Uterus (tissue), 4 donors: ENCODE data around the gene USP32. TPM values are rescaled to one million over a fixed set of nuclear protein-coding genes. Genes with fewer than 3 reads are reported as not detected.
"Not testable (repeated sequence)": the region's sequence is repeated elsewhere in the genome, so short reads cannot be mapped to it uniquely, and the experiment has no call there.

Experiments used
- DNase-seq, 2 donors: peaks; one replicate each; pipeline ENCODE4 v3.0.0-alpha.2; 2019 to 2020
- H3K27ac ChIP-seq, 2 donors: fragments of 200-600 bp; sonication (generic); 1 replicate in 1 of 2; 2 replicates in 1 of 2; pipeline ENCODE4 v1.5.1; 2016 to 2018
- H3K27me3 ChIP-seq, 2 donors: fragments of 200-600 bp; sonication (generic); one replicate each; pipeline ENCODE4 v1.5.1; 2018 to 2019; ENCODE audit warnings: control low read depth in 1 of 2
- H3K36me3 ChIP-seq, 2 donors: fragments of 200-600 bp; sonication (generic); one replicate each; pipeline ENCODE4 v1.5.1; 2019; ENCODE audit warnings: control low read depth in 1 of 2
- H3K4me1 ChIP-seq, 2 donors: fragments of 200-600 bp; sonication (generic); one replicate each; pipeline ENCODE4 v1.5.1; 2018 to 2019; ENCODE audit warnings: control low read depth in 1 of 2
- H3K4me3 ChIP-seq, 2 donors: fragments of 200-600 bp; sonication (generic); 1 replicate in 1 of 2; 2 replicates in 1 of 2; pipeline ENCODE4 v1.5.1; 2018 to 2019; ENCODE audit warnings: mild to moderate bottlenecking in 1 of 2
- H3K9me3 ChIP-seq, 2 donors: fragments of 200-600 bp; sonication (generic); one replicate each; pipeline ENCODE4 v1.5.1; 2019; ENCODE audit warnings: control low read depth in 1 of 2
- CTCF ChIP-seq, 4 experiments: fragments of 200-600 bp in 2 of 4; fragments of 450-650 bp in 2 of 4; sonication (generic) in 2 of 4; IDR thresholded peaks; one replicate each; pipeline ENCODE4 v1.5.1; 2016 to 2019; ENCODE audit warnings: antibody characterized with exemption in 4 of 4, mild to moderate bottlenecking in 2 of 4, moderate library complexity in 1 of 4
- POLR2A ChIP-seq, 2 donors: fragments of 450-650 bp; IDR thresholded peaks; one replicate each; pipeline ENCODE4 v1.6.1; 2016; ENCODE audit warnings: antibody characterized with exemption in 2 of 2, mild to moderate bottlenecking in 1 of 2, moderate library complexity in 1 of 2
- intact Hi-C: fragments of 100-400 bp; cut with DNase I; formaldehyde crosslinking; loops from one replicate; pipeline ENCODE4 v1.15.1; 2023; ENCODE audit warnings: low total_unique reads
- total RNA-seq, 4 donors: library from RNA; depleted of rRNA in 3 of 4; stranded (reverse); fragments of >200 nt in 3 of 4; gene quantifications; one replicate each; pipeline versions ENCODE4 v1.1.0 to v1.2.4, GENCODE V29; 2014 to 2023
- donor health status: DM: yes; HTN: yes; CAD: no.

USP32 gene
- total RNA-seq, 4 donors from 2014 or later, result 28.4 to 54.1 (median 43.1) TPM

DNA sequence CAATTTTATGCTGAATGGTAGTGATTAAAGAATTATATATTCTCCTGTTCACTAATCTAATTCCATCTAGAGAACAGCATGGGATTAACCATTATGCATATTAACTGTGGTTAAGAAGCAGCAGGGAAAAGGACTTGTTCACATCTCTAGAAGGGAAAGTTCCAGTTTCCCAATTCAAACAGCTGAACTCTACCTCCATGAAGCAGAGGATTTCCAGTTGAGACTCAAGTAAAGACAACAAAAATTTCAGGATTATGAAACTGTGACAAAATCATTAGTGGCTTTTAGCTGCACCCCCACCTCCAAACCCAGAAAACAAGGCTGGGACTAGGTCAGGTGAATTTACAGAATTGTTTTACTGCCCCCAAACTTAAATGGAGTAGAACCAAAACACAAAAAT is 73.6 kb downstream of the USP32 start:
- Histone ChIP-seq H3K36me3 (no peaks in the 10 kb centered on the region), H3K4me3 (no peak overlapping the region), H3K4me1 (no peaks in the 10 kb centered on the region), H3K27ac (no peak overlapping the region), H3K9me3 (no peaks in the 10 kb centered on the region), H3K27me3 (no peaks in the 10 kb centered on the region)
- no peak for DNase-seq
- intact Hi-C loops, result no loop called here
- TF ChIP-seq POLR2A (IDR thresholded peaks at IDR 0.05) (no peak), CTCF (IDR thresholded peaks at IDR 0.05) (no peak)

DNA sequence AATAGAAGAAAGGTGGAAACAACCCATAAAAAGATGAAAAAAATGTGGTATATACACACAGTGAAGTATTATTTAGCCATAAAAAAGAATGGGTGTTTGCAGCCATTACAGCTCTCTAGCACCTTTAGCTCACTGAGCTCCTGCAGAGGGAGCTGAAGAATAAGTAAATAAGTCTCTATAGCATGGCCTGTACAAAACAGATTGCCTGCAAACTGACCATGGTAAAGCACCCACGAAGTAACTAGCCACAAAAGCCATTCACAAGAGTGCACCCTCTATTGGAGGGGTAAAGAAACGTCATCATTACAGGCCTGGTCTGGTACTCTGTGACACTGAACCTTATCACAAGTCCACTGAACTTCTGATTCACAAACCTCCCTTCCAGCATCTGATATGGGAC is 76.3 kb downstream of the USP32 start:
- no peaks in the 10 kb centered on the region for H3K9me3 ChIP-seq
- no peak overlapping the region for H3K27ac ChIP-seq
- DNase-seq, result no peak
- intact Hi-C loops, result no loop called here
- TF ChIP-seq CTCF (IDR thresholded peaks at IDR 0.05) (no peak), POLR2A (IDR thresholded peaks at IDR 0.05) (no peak)
- no peaks in the 10 kb centered on the region for H3K27me3 ChIP-seq
- H3K36me3 ChIP-seq, result no peaks in the 10 kb centered on the region
- H3K4me1 ChIP-seq, result no peaks in the 10 kb centered on the region
- H3K4me3 ChIP-seq, result no peak overlapping the region

DNA sequence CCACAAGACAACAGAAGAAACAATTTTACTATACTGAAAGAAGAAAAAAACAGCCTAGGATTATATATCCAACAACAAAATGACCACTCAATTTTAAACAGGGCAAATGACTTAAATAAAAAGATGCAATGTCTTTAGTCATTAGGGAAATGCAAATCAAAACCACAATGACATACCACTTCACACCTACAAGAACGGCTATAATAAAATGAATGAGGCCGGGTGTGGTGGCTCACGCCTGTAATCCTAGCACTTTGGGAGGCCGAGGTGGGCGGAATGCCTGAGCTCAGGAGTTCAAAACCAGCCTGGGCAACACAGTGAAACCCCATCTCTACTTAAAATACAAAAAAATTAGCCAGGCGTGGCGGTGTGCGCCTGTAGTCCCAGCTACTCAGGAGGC is 77.0 kb downstream of the USP32 start:
- H3K27ac ChIP-seq, DNase-seq, intact Hi-C loops: not testable (repeated sequence)

DNA sequence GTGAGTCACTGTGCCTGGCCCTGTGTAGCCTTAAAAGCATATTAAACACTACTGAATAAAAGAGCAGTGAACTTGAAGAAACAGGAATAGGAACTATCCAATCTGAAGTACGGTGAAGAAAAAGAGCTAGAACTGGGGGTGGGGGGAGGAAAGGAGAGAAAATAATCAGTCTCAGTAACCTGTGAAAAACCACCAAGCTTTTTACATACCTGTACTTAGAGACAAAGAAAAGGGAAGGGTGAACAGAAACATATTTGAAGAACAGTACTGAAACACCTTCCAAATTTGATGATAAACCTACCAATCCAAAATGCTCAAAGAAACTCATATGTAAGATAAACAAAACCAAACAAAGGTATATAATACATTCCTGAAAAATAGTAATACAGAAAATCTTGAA is 77.5 kb downstream of the USP32 start:
- H3K27me3 ChIP-seq, result no peaks in the 10 kb centered on the region
- H3K9me3 ChIP-seq, result no peaks in the 10 kb centered on the region
- H3K27ac ChIP-seq, result no peak overlapping the region
- intact Hi-C loops, result no loop called here
- no peaks in the 10 kb centered on the region for H3K4me1 ChIP-seq
- DNase-seq, result no peak
- TF ChIP-seq CTCF (IDR thresholded peaks at IDR 0.05) (no peak), POLR2A (IDR thresholded peaks at IDR 0.05) (no peak)
- H3K4me3 ChIP-seq, result no peak overlapping the region
- H3K36me3 ChIP-seq, result no peaks in the 10 kb centered on the region

More for the DNA sequence above, 77.0 kb downstream of the USP32 start:
- not testable (repeated sequence) for H3K27me3 ChIP-seq, H3K4me1 ChIP-seq, H3K9me3 ChIP-seq, H3K4me3 ChIP-seq, H3K36me3 ChIP-seq

GRCh38 chr17:60311936-60312335 is 80.0 kb downstream of the USP32 start:
- intact Hi-C loops, result no loop called here
- TF ChIP-seq POLR2A (IDR thresholded peaks at IDR 0.05) (no peak), CTCF (IDR thresholded peaks at IDR 0.05) (no peak)
- H3K9me3 ChIP-seq, result no peaks in the 10 kb centered on the region
- no peaks in the 10 kb centered on the region for H3K4me1 ChIP-seq
- no peak overlapping the region for H3K27ac ChIP-seq
- no peaks in the 10 kb centered on the region for H3K27me3 ChIP-seq
- H3K36me3 ChIP-seq, result no peaks in the 10 kb centered on the region
- H3K4me3 ChIP-seq, result no peak overlapping the region
- no peak for DNase-seq

DNA sequence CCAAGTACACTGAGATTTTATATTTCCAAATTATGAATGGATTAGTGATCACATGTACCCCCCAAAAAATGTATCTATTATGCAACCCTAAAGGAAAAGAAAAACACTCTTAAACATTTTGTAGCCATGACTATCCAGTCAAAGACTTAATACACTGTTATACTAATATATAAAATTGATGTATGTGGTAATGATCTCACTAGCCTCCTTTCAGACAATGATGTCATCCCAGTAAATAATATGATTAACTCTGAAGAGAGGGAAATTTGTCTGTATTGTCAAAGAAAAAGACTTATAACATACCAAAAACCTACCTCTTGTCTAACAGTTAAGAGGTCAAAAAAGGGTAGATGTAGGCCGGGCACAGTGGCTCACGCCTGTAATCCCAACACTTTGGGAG is 80.7 kb downstream of the USP32 start:
- intact Hi-C loops, result no loop called here
- no peaks in the 10 kb centered on the region for H3K36me3 ChIP-seq
- H3K27me3 ChIP-seq, result no peaks in the 10 kb centered on the region
- H3K4me3 ChIP-seq, result no peak overlapping the region
- no peak overlapping the region for H3K27ac ChIP-seq
- H3K9me3 ChIP-seq, result no peaks in the 10 kb centered on the region
- no peak for DNase-seq
- no peak for TF ChIP-seq POLR2A (IDR thresholded peaks at IDR 0.05)
- no peak for TF ChIP-seq CTCF (IDR thresholded peaks at IDR 0.05)
- H3K4me1 ChIP-seq, result no peaks in the 10 kb centered on the region
